Naive thymus-derived CD8-positive, alpha-beta T cell (primary cell): ENCODE measurements around the gene PPP1R16B. TPM values are rescaled to one million over a fixed set of nuclear protein-coding genes. Genes with fewer than 3 reads are reported as not detected.

ENCODE experiments used
- ATAC-seq, 2 donors: fragments of 150-1000 bp; cut with Tn5 transposase in 1 of 2; sonication (Bioruptor Pico), chemical (Tn5 transposase) in 1 of 2; 1 replicate in 1 of 2; 2 replicates in 1 of 2; pipeline ENCODE4 v1.10.0; 2021; ENCODE audit warnings: mild to moderate bottlenecking in 2 of 2, moderate library complexity in 2 of 2
- POLR2A ChIA-PET: fragments of 350-600 bp; sonication (Branson Sonifier 250); formaldehyde crosslinking; loops from one replicate; lab custom pipeline; 2021; ENCODE audit warnings: antibody characterized with exemption; lab: Charles Lee
- DNase-seq, 10 donors: peaks; one replicate each; pipeline versions ENCODE4 v3.0.0 to v3.0.0-alpha.2; 2020 to 2022
- H3K27ac Mint-ChIP-seq, 10 donors: one replicate each; pipeline ENCODE4 v1.8.0; 2020 to 2022; ENCODE audit warnings: mild to moderate bottlenecking in 10 of 10, mixed read lengths in 10 of 10, moderate library complexity in 4 of 10, inconsistent platforms in 1 of 10
- H3K27me3 Mint-ChIP-seq, 5 donors: one replicate each; pipeline ENCODE4 v1.8.0; 2021 to 2022; ENCODE audit warnings: mixed read lengths in 5 of 5
- H3K36me3 Mint-ChIP-seq, 3 donors: one replicate each; pipeline ENCODE4 v1.8.0; 2020 to 2022; ENCODE audit warnings: mixed read lengths in 3 of 3, mild to moderate bottlenecking in 2 of 3, inconsistent platforms in 1 of 3
- H3K4me1 Mint-ChIP-seq, 4 donors: one replicate each; pipeline ENCODE4 v1.8.0; 2021 to 2022; ENCODE audit warnings: mixed read lengths in 4 of 4
- H3K4me3 Mint-ChIP-seq, 10 donors: one replicate each; pipeline ENCODE4 v1.8.0; 2020 to 2022; ENCODE audit warnings: mild to moderate bottlenecking in 10 of 10, mixed read lengths in 10 of 10, moderate library complexity in 6 of 10, inconsistent platforms in 1 of 10
- H3K9me3 Mint-ChIP-seq, 9 donors: one replicate each; pipeline ENCODE4 v1.8.0; 2020 to 2022; ENCODE audit warnings: mixed read lengths in 9 of 9, mild to moderate bottlenecking in 3 of 9, inconsistent platforms in 1 of 9, moderate library complexity in 1 of 9
- polyA plus RNA-seq, 3 donors: library from polyadenylated mRNA; unstranded; fragments of 300-500 nt; fragmentation: Illumina TruSeq; gene quantifications; one replicate each; pipeline ENCODE4 v1.2.3, GENCODE V29; 2021
- total RNA-seq, 8 experiments: library from RNA in 2 of 8; stranded (reverse) in 2 of 8; gene quantifications; one replicate each; pipeline ENCODE4 v1.2.3 and lab custom pipeline; 2021 to 2026

Gene PPP1R16B
- total and polyA plus RNA-seq, 5 experiments from 2014 or later: 9.7 to 33.6 (median 15.6) TPM

- Mint-ChIP-seq H3K36me3 (peaks cover 3 to 27% (median 13%) of the 10 kb centered on the region in 3 donors), H3K27ac (peak overlapping the region; percentile 78 to 98 (median 90)), H3K4me1 (peaks cover 22 to 85% (median 66%) of the 10 kb centered on the region in 4 donors), H3K4me3 (peak overlapping the region in 9 of 10 donors; percentile 57 to 80 (median 71)), H3K27me3 (no peaks in the 10 kb centered on the region), H3K9me3 (peaks cover 0 to 1% (median 0%) of the 10 kb centered on the region in 9 donors)
- DNase-seq (no peak), ATAC-seq (no peak)
- POLR2A ChIA-PET: interaction anchor here (1.7 to 2.9 kb wide), 3 partner anchors 15 to 36 kb away, joined by 6 to 15 read pairs (median 13); partner anchors contain the start of gene PPP1R16B
Measured at GRCh38 chr20:38841570-38841969, 36.1 kb downstream of the PPP1R16B start.

GRCh38 chr20:38842026-38842425 lies 36.5 kb downstream of the PPP1R16B start:
- DNase-seq (no peak), ATAC-seq (peak in 1 of 2 donors; percentile 33)
- H3K36me3 Mint-ChIP-seq: peaks cover 3 to 22% (median 9%) of the 10 kb centered on the region in 3 donors
- no peaks in the 10 kb centered on the region for H3K27me3 Mint-ChIP-seq
- H3K27ac Mint-ChIP-seq: peak overlapping the region; percentile 78 to 98 (median 90)
- H3K9me3 Mint-ChIP-seq: peaks cover 0 to 1% (median 0%) of the 10 kb centered on the region in 9 donors
- POLR2A ChIA-PET: interaction anchor here (1.4 to 2.6 kb wide), 7 partner anchors 14 to 37 kb away, joined by 3 to 15 read pairs (median 6); partner anchors contain the start of gene PPP1R16B
- H3K4me1 Mint-ChIP-seq: peaks cover 21 to 85% (median 67%) of the 10 kb centered on the region in 4 donors
- H3K4me3 Mint-ChIP-seq: peak overlapping the region; percentile 19 to 80 (median 66)

GRCh38 chr20:38842558-38842981 lies 37.1 kb downstream of the PPP1R16B start:
- POLR2A ChIA-PET: interaction anchor here (0.9 to 2.6 kb wide), 7 partner anchors 14 to 37 kb away, joined by 3 to 15 read pairs (median 5); partner anchors contain the start of gene PPP1R16B
- H3K4me3 Mint-ChIP-seq: peak overlapping the region; percentile 12 to 75 (median 60)
- no peaks in the 10 kb centered on the region for H3K27me3 Mint-ChIP-seq
- peaks cover 24 to 88% (median 70%) of the 10 kb centered on the region in 4 donors for H3K4me1 Mint-ChIP-seq
- H3K9me3 Mint-ChIP-seq: peaks cover 0 to 1% (median 0%) of the 10 kb centered on the region in 9 donors
- peak in 2 of 10 donors; percentile 15 to 49 for DNase-seq
- H3K36me3 Mint-ChIP-seq: peaks cover 3 to 21% (median 8%) of the 10 kb centered on the region in 3 donors
- peak overlapping the region; percentile 78 to 98 (median 90) for H3K27ac Mint-ChIP-seq
- ATAC-seq: peak; percentile 59 to 64

GRCh38 chr20:38843346-38843745 lies 37.8 kb downstream of the PPP1R16B start:
- H3K27ac Mint-ChIP-seq: peak overlapping the region; percentile 39 to 98 (median 88)
- POLR2A ChIA-PET: interaction anchor here (0.9 to 2.6 kb wide), 7 partner anchors 13 to 38 kb away, joined by 3 to 15 read pairs (median 5); partner anchors contain the start of gene PPP1R16B
- peaks cover 0 to 1% (median 0%) of the 10 kb centered on the region in 9 donors for H3K9me3 Mint-ChIP-seq
- ATAC-seq (no peak), DNase-seq (no peak)
- no peaks in the 10 kb centered on the region for H3K27me3 Mint-ChIP-seq
- peak overlapping the region in 7 of 10 donors; percentile 60 to 75 (median 68) for H3K4me3 Mint-ChIP-seq
- peaks cover 3 to 15% (median 9%) of the 10 kb centered on the region in 3 donors for H3K36me3 Mint-ChIP-seq
- peaks cover 25 to 88% (median 71%) of the 10 kb centered on the region in 4 donors for H3K4me1 Mint-ChIP-seq

GRCh38 chr20:38844963-38845362 lies 39.5 kb downstream of the PPP1R16B start:
- POLR2A ChIA-PET: interaction anchor here (1.3 kb wide), 1 partner anchor 14 kb away, joined by 4 read pairs; no protein-coding TSS in a partner anchor
- peak overlapping the region; percentile 29 to 97 (median 77) for H3K27ac Mint-ChIP-seq
- DNase-seq (peak in 1 of 10 donors; percentile 16), ATAC-seq (peak; percentile 47 to 67)
- H3K36me3 Mint-ChIP-seq: peaks cover 3 to 5% (median 4%) of the 10 kb centered on the region in 3 donors
- peaks cover 0 to 1% (median 0%) of the 10 kb centered on the region in 9 donors for H3K9me3 Mint-ChIP-seq
- H3K4me1 Mint-ChIP-seq: peaks cover 27 to 90% (median 72%) of the 10 kb centered on the region in 4 donors
- H3K4me3 Mint-ChIP-seq: peak overlapping the region; percentile 40 to 78 (median 72)
- no peaks in the 10 kb centered on the region for H3K27me3 Mint-ChIP-seq

GRCh38 chr20:38847840-38848239 lies 42.3 kb downstream of the PPP1R16B start:
- Mint-ChIP-seq H3K36me3 (peaks cover 0 to 9% (median 3%) of the 10 kb centered on the region in 3 donors), H3K4me3 (no peak overlapping the region), H3K9me3 (peaks cover 0 to 1% (median 0%) of the 10 kb centered on the region in 9 donors), H3K27me3 (no peaks in the 10 kb centered on the region), H3K4me1 (peaks cover 21 to 70% (median 48%) of the 10 kb centered on the region in 4 donors), H3K27ac (peak overlapping the region in 1 of 10 donors; percentile 97)
- POLR2A ChIA-PET: no interaction called here
- DNase-seq (no peak), ATAC-seq (no peak)

GRCh38 chr20:38853759-38854158 lies 48.3 kb downstream of the PPP1R16B start:
- POLR2A ChIA-PET: interaction anchor here (0.6 to 4.8 kb wide), 2 partner anchors 11 to 1476 kb away, joined by 3 to 15 read pairs; no protein-coding TSS in a partner anchor
- H3K9me3 Mint-ChIP-seq: no peaks in the 10 kb centered on the region
- peaks cover 25 to 74% (median 55%) of the 10 kb centered on the region in 4 donors for H3K4me1 Mint-ChIP-seq
- H3K36me3 Mint-ChIP-seq: peaks cover 0 to 11% (median 5%) of the 10 kb centered on the region in 3 donors
- H3K27me3 Mint-ChIP-seq: no peaks in the 10 kb centered on the region
- ATAC-seq (no peak), DNase-seq (no peak)
- H3K4me3 Mint-ChIP-seq: no peak overlapping the region
- H3K27ac Mint-ChIP-seq: peak overlapping the region in 2 of 10 donors; percentile 8 to 20

GRCh38 chr20:38854654-38855066 lies 49.2 kb downstream of the PPP1R16B start:
- Mint-ChIP-seq H3K9me3 (no peaks in the 10 kb centered on the region), H3K27me3 (no peaks in the 10 kb centered on the region), H3K4me1 (peaks cover 31 to 74% (median 57%) of the 10 kb centered on the region in 4 donors), H3K36me3 (peaks cover 0 to 11% (median 5%) of the 10 kb centered on the region in 3 donors), H3K4me3 (no peak overlapping the region), H3K27ac (peak overlapping the region in 3 of 10 donors; percentile 29 to 55 (median 49))
- DNase-seq: no peak
- POLR2A ChIA-PET: interaction anchor here (4.8 kb wide), 1 partner anchor 12 kb away, joined by 15 read pairs; no protein-coding TSS in a partner anchor
- ATAC-seq: no peak

GRCh38 chr20:38855356-38855755 lies 49.9 kb downstream of the PPP1R16B start:
- no peaks in the 10 kb centered on the region for H3K27me3 Mint-ChIP-seq
- H3K9me3 Mint-ChIP-seq: no peaks in the 10 kb centered on the region
- peaks cover 0 to 11% (median 5%) of the 10 kb centered on the region in 3 donors for H3K36me3 Mint-ChIP-seq
- peak overlapping the region in 4 of 10 donors; percentile 11 to 55 (median 24) for H3K27ac Mint-ChIP-seq
- DNase-seq: no peak
- POLR2A ChIA-PET: interaction anchor here (0.8 to 4.8 kb wide), 2 partner anchors 13 to 19 kb away, joined by 4 to 15 read pairs; no protein-coding TSS in a partner anchor
- H3K4me3 Mint-ChIP-seq: no peak overlapping the region
- peaks cover 32 to 77% (median 58%) of the 10 kb centered on the region in 4 donors for H3K4me1 Mint-ChIP-seq
- no peak for ATAC-seq

- POLR2A ChIA-PET: interaction anchor here (0.9 to 4.8 kb wide), 2 partner anchors 14 to 20 kb away, joined by 4 to 15 read pairs; no protein-coding TSS in a partner anchor
Measured at GRCh38 chr20:38856570-38856969, 51.1 kb downstream of the PPP1R16B start.

GRCh38 chr20:38857703-38858102 lies 52.2 kb downstream of the PPP1R16B start:
- H3K4me1 Mint-ChIP-seq: peaks cover 47 to 91% (median 75%) of the 10 kb centered on the region in 4 donors
- H3K36me3 Mint-ChIP-seq: peaks cover 0 to 6% (median 5%) of the 10 kb centered on the region in 3 donors
- peak overlapping the region in 6 of 10 donors; percentile 1 to 81 (median 40) for H3K27ac Mint-ChIP-seq
- no peak overlapping the region for H3K4me3 Mint-ChIP-seq
- ATAC-seq (no peak), DNase-seq (no peak)
- POLR2A ChIA-PET: interaction anchor here (0.8 to 4.8 kb wide), 4 partner anchors 15 to 52 kb away, joined by 3 to 15 read pairs (median 4); partner anchors contain the start of gene PPP1R16B
- H3K27me3 Mint-ChIP-seq: no peaks in the 10 kb centered on the region
- H3K9me3 Mint-ChIP-seq: no peaks in the 10 kb centered on the region

More at GRCh38 chr20:38856570-38856969, 51.1 kb downstream of the PPP1R16B start:
- H3K4me1 Mint-ChIP-seq: peaks cover 39 to 84% (median 67%) of the 10 kb centered on the region in 4 donors
- peak overlapping the region in 8 of 10 donors; percentile 37 to 89 (median 76) for H3K27ac Mint-ChIP-seq
- DNase-seq: no peak
- H3K27me3 Mint-ChIP-seq: no peaks in the 10 kb centered on the region
- H3K9me3 Mint-ChIP-seq: no peaks in the 10 kb centered on the region
- H3K36me3 Mint-ChIP-seq: peaks cover 0 to 8% (median 5%) of the 10 kb centered on the region in 3 donors
- H3K4me3 Mint-ChIP-seq: peak overlapping the region in 3 of 10 donors; percentile 24 to 28 (median 26)
- no peak for ATAC-seq

GRCh38 chr20:38859070-38859690 lies 53.7 kb downstream of the PPP1R16B start:
- H3K36me3 Mint-ChIP-seq: peaks cover 0 to 3% (median 0%) of the 10 kb centered on the region in 3 donors
- peak overlapping the region; percentile 46 to 89 (median 80) for H3K27ac Mint-ChIP-seq
- peak overlapping the region in 6 of 10 donors; percentile 24 to 67 (median 44) for H3K4me3 Mint-ChIP-seq
- H3K27me3 Mint-ChIP-seq: no peaks in the 10 kb centered on the region
- H3K9me3 Mint-ChIP-seq: no peaks in the 10 kb centered on the region
- ATAC-seq (peak; percentile 49 to 60), DNase-seq (peak in 2 of 10 donors; percentile 21 to 33)
- H3K4me1 Mint-ChIP-seq: peaks cover 52 to 94% (median 82%) of the 10 kb centered on the region in 4 donors
- POLR2A ChIA-PET: interaction anchor here (0.6 to 2.4 kb wide), 5 partner anchors 11 to 33 kb away, joined by 3 to 6 read pairs (median 4); no protein-coding TSS in a partner anchor
